GM18511 (cell line): ENCODE results near the gene CLIP2.
A peak's percentile ranks its signal among the peaks of the same experiment; 100 is the strongest.
"Not testable (repeated sequence)": the region's sequence is repeated elsewhere in the genome, so short reads cannot be mapped to it uniquely, and the experiment has no call there.

Source experiments
- ATAC-seq: cut with Tn5 transposase; IDR thresholded peaks from one replicate; pipeline ENCODE4 v1.9.1; 2021; ENCODE audit warnings: mild to moderate bottlenecking, moderate library complexity; ENCODE audit not compliant: unreplicated experiment

The CLIP2 gene

DNA sequence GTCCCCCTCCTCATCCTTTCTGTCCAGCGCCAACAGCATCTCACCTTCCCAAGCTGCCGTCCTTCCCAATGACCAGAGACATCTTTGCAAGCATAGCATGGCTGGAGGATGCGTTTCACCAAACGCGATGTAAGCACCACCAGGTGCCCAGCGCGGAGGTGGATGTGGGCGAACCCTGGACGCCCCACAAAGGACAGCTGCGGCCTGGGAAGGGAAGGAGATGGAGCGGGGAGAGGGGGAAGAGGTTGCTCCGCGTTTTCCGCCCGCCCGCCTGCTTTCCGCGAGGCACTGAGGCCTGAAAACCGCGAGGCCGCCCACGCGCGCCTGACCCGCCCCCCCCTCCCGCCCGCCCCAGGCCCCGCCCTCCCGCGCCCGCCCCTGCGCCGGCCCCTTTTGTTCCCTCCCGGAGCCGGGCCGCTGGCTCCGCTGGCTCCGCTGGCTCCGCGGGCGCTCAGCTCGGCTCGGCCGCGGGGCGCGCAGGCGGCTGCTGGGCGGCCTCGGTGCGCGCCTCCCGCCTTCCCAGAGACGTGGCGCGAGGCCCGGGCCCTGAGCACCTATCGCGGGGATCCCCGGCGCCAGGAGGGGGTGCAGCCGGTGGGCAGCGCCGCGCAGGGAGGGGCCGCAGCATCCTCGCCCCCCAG, at the start of gene CLIP2:
Gene CLIP2, plus strand, starts transcription at position 390 of the 641 bp plus-strand sequence. CDS start 28,140 bp downstream, outside the sequence.
- ATAC-seq: peak; percentile 52

DNA sequence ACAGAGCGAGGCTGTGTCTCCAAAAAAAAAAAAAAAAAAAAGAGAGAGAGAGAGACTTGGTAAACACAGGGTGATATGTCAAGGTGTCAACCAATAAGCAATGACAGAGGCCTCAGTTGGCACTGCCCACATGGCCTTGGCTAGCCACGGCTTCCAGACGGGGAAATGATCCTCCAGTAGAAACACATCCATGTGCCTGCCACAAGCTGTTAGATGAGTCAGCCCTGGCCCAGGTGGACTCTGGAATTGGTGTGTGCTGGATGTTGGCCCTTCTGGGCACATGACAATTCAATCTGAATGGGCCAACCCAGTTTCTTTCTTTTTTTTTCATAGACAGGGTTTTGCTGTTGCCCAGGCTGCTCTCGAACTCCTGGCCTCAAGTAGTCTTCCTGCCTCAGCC, 48.7 kb upstream of the CLIP2 start:
- ATAC-seq: no peak

DNA sequence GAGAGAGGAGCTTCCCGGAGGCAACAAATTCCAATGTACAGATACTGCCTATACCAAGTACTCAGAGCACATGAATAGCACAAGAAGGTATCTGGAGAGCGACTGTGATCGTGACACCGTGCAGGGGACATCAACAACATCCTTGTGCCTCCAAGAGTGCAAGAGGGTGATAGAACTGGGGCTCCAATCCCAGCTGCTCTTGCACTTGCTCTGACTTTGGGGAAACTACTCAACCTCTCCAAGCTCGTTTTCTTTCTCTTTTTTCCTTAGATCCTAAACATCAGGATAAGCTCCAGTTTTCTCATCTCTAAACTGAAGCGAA, 47.1 kb upstream of the CLIP2 start:
- ATAC-seq: no peak

- ATAC-seq: no peak
Measured at GRCh38 chr7:74246497-74246896, 42.7 kb upstream of the CLIP2 start.

DNA sequence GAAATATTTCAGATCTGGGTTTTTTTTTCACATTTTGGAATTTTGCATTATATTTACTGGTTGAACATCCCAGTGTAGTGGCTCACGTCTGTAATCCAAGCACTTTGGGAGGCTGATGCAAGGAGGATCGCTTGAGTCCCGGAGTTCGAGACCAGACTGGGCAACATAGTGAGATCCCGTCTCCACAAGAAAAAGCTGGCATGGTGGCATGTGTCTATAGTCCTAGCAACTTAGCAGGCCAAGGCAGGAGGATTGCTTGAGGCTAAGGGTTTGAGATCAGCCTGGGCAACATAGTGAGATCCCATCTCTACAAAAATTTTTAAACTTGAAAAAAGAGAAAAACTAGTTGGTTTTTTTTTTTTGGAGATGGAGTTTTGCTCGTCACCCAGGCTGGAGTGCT, 41.1 kb upstream of the CLIP2 start:
- no peak for ATAC-seq

DNA sequence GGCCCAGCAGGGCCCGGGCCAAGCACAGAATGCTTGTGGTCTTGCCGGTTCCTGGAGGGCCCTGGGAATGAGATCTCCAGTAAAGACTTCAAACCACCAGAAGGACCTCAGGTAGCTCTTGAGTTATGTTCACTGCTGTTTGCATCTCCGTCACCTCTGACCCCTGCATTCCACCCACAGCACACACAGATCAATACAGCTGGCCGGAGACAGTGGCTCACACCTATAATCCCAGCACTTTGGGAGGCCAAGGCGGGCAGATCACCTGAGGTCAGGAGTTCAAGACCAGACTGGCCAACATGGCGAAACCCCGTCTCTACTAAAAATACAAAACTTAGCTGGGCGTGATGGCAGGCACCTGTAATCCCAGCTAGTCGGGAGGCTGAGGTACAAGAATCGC, 40.1 kb upstream of the CLIP2 start:
- not testable (repeated sequence) for ATAC-seq

DNA sequence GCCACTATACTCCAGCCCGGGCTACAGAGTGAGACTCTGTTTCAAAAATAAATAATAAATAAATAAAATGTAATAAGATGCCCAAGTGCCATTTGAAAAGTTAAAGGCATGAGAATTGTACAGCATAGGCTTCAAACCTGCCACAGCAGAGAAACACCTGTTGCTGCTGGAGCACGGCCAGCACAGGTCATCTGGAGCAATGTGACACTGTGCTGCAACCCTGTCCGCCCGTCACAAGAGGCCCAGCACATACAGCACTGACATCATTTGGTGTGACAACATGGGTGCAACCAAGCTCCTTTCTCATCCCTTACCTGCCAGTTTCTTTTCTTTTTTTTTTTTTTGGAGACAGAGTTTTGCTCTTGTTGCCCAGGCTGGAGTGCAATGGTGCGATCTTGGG, 36.3 kb upstream of the CLIP2 start:
- ATAC-seq: no peak

DNA sequence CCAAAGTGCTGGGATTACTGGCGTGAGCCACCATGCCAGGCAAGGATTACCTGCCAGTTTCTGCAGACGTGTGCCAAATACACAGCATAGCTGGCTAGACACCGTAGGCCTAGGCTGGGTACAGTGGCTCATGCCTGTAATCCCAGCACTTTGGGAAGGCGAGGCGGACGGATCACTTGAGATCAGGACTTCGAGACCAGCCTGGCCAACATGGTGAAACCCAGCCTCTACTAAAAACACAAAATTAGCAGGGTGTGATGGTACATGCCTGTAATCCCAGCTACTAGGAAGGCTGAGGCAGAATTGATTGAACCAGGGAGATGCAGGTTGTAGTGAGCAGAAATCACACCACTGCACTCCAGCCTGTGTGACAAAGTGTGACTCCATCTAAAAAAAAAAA, 35.9 kb upstream of the CLIP2 start:
- ATAC-seq: no peak

- ATAC-seq: peak; percentile 10
Measured at GRCh38 chr7:74253835-74254128, 35.4 kb upstream of the CLIP2 start.

DNA sequence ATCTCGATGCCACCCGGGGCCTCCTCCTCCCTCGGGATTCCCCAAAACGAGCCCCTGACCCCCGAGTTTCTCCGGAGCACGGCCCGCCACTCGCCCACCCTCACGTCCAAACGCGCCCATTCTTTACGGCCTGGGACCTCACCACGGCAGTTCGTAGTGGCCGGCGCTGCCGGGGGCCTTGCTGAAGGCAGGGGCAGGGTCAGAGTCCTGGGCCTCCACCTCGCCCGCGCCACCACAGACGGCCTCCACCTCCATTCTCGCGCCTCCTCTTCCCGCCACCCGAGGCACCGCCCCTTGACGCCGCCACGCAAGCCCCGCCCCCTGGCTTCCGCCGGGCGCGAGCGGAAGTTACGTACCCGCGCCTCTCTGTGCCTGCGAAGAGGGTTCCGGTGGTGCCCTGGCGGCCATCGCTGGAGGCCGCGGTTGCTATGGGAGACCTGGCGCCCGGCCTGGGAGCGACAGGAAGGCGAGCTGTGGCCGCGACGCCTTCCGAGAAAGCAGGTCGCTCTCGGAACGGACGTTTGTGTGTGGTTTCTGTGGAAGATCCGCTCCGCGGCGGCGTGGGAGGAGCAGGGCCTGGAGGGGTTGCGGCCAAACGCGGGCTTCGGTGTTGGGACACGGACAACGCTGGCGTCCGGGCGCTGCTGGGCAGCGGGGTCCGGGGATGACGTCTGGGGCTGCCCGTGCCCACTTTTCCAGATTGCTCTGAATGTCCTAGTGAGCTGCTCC, 34.9 kb upstream of the CLIP2 start, which contains the start of gene RFC2:
Gene RFC2, minus strand, starts transcription at position 271 of the 729 bp plus-strand sequence. Its CDS starts 16 bp downstream, at position 255.
- ATAC-seq: peak; percentile 93

DNA sequence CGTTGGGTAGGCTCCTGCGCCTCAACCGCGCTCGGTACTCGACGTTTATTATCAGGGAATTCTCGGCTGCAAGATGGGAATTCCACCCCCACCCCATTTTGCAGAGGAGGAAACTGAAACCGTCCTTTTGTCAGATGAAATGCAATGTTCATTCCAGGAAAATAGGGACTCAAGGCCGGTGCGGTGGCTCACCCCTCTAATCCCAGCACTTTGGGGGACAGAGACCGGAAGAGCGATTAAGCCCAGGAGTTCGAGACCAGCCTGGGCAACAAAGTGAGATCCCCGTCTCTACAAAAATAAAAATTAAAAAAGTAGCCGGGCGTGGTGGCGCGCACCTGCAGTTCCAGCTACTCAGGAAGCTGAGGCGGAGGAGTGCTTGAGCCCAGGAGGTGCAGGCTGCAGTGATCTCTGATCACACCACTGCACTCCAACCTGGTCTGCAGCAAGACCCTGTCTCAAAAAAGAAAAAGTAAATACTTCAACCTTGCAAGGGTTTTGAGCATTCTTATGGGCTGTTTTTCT, 34.3 kb upstream of the CLIP2 start:
- no peak for ATAC-seq

GRCh38 chr7:74255461-74255860, 33.7 kb upstream of the CLIP2 start:
- not testable (repeated sequence) for ATAC-seq

GRCh38 chr7:74256491-74257408, 32.5 kb upstream of the CLIP2 start:
- ATAC-seq: no peak

- no peak for ATAC-seq
Measured at GRCh38 chr7:74258639-74259038, 30.6 kb upstream of the CLIP2 start.

GRCh38 chr7:74262639-74263398, 26.4 kb upstream of the CLIP2 start:
- ATAC-seq: no peak

GRCh38 chr7:74263399-74264120, 25.6 kb upstream of the CLIP2 start:
- ATAC-seq: no peak

- no peak for ATAC-seq
Measured at GRCh38 chr7:74266191-74266963, 22.8 kb upstream of the CLIP2 start.

DNA sequence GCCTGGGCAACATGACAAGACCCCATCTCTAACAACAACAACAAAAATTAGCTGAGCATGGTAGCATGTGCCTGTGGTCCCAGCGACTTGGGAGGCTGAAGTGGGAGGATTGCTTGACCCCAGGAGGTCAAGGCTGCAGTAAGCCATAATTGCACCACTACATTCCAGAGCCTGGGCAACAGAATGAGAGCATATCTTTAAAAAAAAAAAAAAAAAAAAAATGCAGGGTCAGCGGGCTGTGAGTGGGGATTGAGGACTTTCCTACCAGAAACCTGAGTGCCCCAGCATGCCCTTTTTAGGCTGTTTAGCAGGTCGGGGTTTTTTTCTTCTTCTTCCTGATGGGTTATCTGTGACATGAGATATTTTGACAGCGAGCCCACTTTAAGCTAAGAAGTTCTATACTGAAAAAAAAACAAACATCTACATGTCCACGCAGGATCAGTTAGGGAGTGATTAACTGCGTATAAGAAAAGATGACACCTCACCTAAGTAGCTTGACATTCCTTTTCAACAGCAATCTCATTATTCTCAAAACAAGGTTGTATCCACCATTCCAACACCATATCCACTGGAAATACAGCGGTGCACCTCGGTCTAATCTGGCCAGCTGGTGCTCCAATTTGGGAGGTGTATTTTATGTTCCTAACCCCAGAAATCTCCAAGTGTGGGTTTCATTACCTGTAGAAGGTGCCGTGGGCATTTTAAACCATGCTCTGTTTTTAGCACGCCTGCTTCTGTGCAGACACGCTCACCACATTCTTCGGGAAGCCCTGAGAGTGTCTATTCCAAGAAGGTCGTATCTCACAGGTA, 21.2 kb upstream of the CLIP2 start:
- no peak for ATAC-seq
